H1 (cell line): ENCODE results near the gene KDM6B. TPM values are rescaled to one million over a fixed set of nuclear protein-coding genes. Genes with fewer than 3 reads are reported as not detected.

Experiments
- CTCF ChIA-PET: fragments of 300-600 bp; sonication (Branson Sonifier 250); formaldehyde crosslinking; loops from one replicate; lab custom pipeline; 2021; ENCODE audit not compliant: partially characterized antibody; lab: Charles Lee
- POLR2A ChIA-PET: fragments of 300-600 bp; sonication (Branson Sonifier 250); formaldehyde crosslinking; loops from one replicate; lab custom pipeline; 2021; ENCODE audit warnings: inconsistent platforms; ENCODE audit not compliant: partially characterized antibody; lab: Charles Lee
- DNase-seq, 2 experiments: peaks; one replicate each; pipeline versions ENCODE4 v3.0.0 to v3.0.0-alpha.2; 2010 to 2022; ENCODE audit warnings: low spot score in 2 of 2, low read depth in 1 of 2, mixed read lengths in 1 of 2
- FAIRE-seq: peaks from 2 replicates; lab custom pipeline; 2011; peaks lifted over from hg19 to GRCh38; lab: Jason Lieb, UNC
- H2AFZ ChIP-seq: 2 replicates; pipeline ENCODE4 v1.8.1; 2012; ENCODE audit warnings: low read length, inconsistent platforms
- H2AK5ac ChIP-seq: 2 replicates; pipeline ENCODE4 v1.6.1; 2013; ENCODE audit warnings: low read depth, low read length
- H2BK120ac ChIP-seq: replicated peaks from 2 replicates; pipeline ENCODE3; 2013; ENCODE audit warnings: low read depth, low read length, inconsistent platforms
- H2BK12ac ChIP-seq: 2 replicates; pipeline ENCODE4 v1.6.1; 2013; ENCODE audit warnings: low read depth, low read length
- H2BK15ac ChIP-seq: 2 replicates; pipeline ENCODE4 v1.6.1; 2013; ENCODE audit warnings: low read length
- H2BK20ac ChIP-seq: 2 replicates; pipeline ENCODE4 v1.6.1; 2013; ENCODE audit warnings: low read length
- H2BK5ac ChIP-seq: 2 replicates; pipeline ENCODE4 v1.6.1; 2013; ENCODE audit warnings: low read depth, low read length
- H3K14ac ChIP-seq: 2 replicates; pipeline ENCODE4 v1.6.1; 2013; ENCODE audit warnings: inconsistent platforms; ENCODE audit not compliant: insufficient read length
- H3K18ac ChIP-seq: 2 replicates; pipeline ENCODE4 v1.6.1; 2013; ENCODE audit warnings: low read length; ENCODE audit errors: extremely low read depth
- H3K23ac ChIP-seq: 2 replicates; pipeline ENCODE4 v1.6.1; 2013; ENCODE audit warnings: inconsistent platforms; ENCODE audit not compliant: insufficient read length
- H3K23me2 ChIP-seq: 2 replicates; pipeline ENCODE4 v1.6.1; 2013; ENCODE audit warnings: low read depth, low read length
- H3K27ac ChIP-seq: 2 replicates; pipeline ENCODE4 v1.6.1; 2011; ENCODE audit warnings: low read depth, low read length, inconsistent platforms
- H3K27me3 ChIP-seq, 4 experiments: replicated peaks in 1 of 4; 1 replicate in 1 of 4; 2 replicates in 3 of 4; pipeline versions ENCODE4 v1.6.1 to v1.8.1; 2011 to 2013; ENCODE audit warnings: low read length in 3 of 4, mild to moderate bottlenecking in 3 of 4, inconsistent platforms in 2 of 4, mixed read lengths in 2 of 4, moderate library complexity in 1 of 4; ENCODE audit not compliant: control insufficient read depth in 3 of 4, insufficient read depth in 3 of 4; ENCODE audit errors: extremely low read depth in 1 of 4
- H3K36me3 ChIP-seq, 4 experiments: 2 replicates each; pipeline versions ENCODE4 v1.6.1 to v1.8.1; 2011 to 2013; ENCODE audit warnings: mild to moderate bottlenecking in 4 of 4, low read length in 3 of 4, moderate library complexity in 2 of 4, control low read depth in 1 of 4, inconsistent platforms in 1 of 4; ENCODE audit not compliant: insufficient read depth in 4 of 4, control insufficient read depth in 2 of 4
- H3K4ac ChIP-seq: replicated peaks from 2 replicates; pipeline ENCODE3; 2013; ENCODE audit warnings: low read length, low read depth, mixed read lengths, inconsistent platforms; ENCODE audit not compliant: insufficient read length
- H3K4me1 ChIP-seq, 4 experiments: replicated peaks in 1 of 4; 1 replicate in 1 of 4; 2 replicates in 3 of 4; pipeline versions ENCODE4 v1.6.1 to v1.8.1; 2011 to 2013; ENCODE audit warnings: low read length in 3 of 4, inconsistent platforms in 2 of 4, mixed read lengths in 1 of 4; ENCODE audit not compliant: insufficient read depth in 4 of 4, control insufficient read depth in 3 of 4
- H3K4me2 ChIP-seq, 2 experiments: 2 replicates each; pipeline versions ENCODE4 v1.6.1 to v1.8.1; 2011 to 2013; ENCODE audit warnings: low read depth in 2 of 2, low read length in 2 of 2, control low read depth in 1 of 2, inconsistent platforms in 1 of 2, mild to moderate bottlenecking in 1 of 2; ENCODE audit not compliant: insufficient read depth in 1 of 2
- H3K4me3 ChIP-seq, 4 experiments: fragments of 200-600, 300-600 bp in 1 of 4; sonication (generic), shearing (Covaris generic), sonication (Bioruptor Twin) in 1 of 4; 2 replicates each; pipeline versions ENCODE4 v1.5.1 to v1.8.1; 2011 to 2016; ENCODE audit warnings: low read length in 4 of 4, low read depth in 3 of 4, control low read depth in 2 of 4, inconsistent platforms in 2 of 4, mild to moderate bottlenecking in 2 of 4, mixed read lengths in 1 of 4, moderate library complexity in 1 of 4; ENCODE audit not compliant: insufficient read depth in 2 of 4; ENCODE audit errors: extremely low read depth in 1 of 4
- H3K56ac ChIP-seq: replicated peaks from 2 replicates; pipeline ENCODE3; 2013; ENCODE audit warnings: low read depth, mild to moderate bottlenecking, mixed read lengths, low read length, inconsistent platforms; ENCODE audit not compliant: insufficient read length
- H3K79me1 ChIP-seq: 2 replicates; pipeline ENCODE4 v1.6.1; 2013; ENCODE audit warnings: low read depth, low read length, control low read depth
- H3K79me2 ChIP-seq, 2 experiments: 2 replicates each; pipeline versions ENCODE4 v1.6.1 to v1.8.1; 2012 to 2013; ENCODE audit warnings: low read length in 2 of 2, mild to moderate bottlenecking in 2 of 2, inconsistent platforms in 1 of 2; ENCODE audit not compliant: insufficient read depth in 2 of 2, control insufficient read depth in 1 of 2
- H3K9ac ChIP-seq, 4 experiments: replicated peaks in 1 of 4; 1 replicate in 1 of 4; 2 replicates in 3 of 4; pipeline versions ENCODE4 v1.6.1 to v1.8.1; 2011 to 2013; ENCODE audit warnings: low read depth in 3 of 4, low read length in 3 of 4, control low read depth in 2 of 4, mild to moderate bottlenecking in 2 of 4, moderate library complexity in 2 of 4, inconsistent platforms in 1 of 4; ENCODE audit errors: extremely low read depth in 1 of 4
- H3K9me3 ChIP-seq, 2 experiments: 2 replicates each; pipeline versions ENCODE4 v1.6.1 to v1.8.1; 2012 to 2013; ENCODE audit warnings: mild to moderate bottlenecking in 2 of 2, moderate library complexity in 2 of 2, control low read depth in 1 of 2, inconsistent platforms in 1 of 2, low read depth in 1 of 2, low read length in 1 of 2, mixed read lengths in 1 of 2; ENCODE audit not compliant: insufficient read depth in 2 of 2
- H4K20me1 ChIP-seq, 2 experiments: replicated peaks in 1 of 2; 2 replicates each; pipeline versions ENCODE3 to v1.8.1; 2011 to 2013; ENCODE audit warnings: inconsistent platforms in 2 of 2, low read length in 2 of 2, mild to moderate bottlenecking in 1 of 2; ENCODE audit not compliant: insufficient read depth in 2 of 2, control insufficient read depth in 1 of 2
- H4K5ac ChIP-seq: 2 replicates; pipeline ENCODE4 v1.6.1; 2013; ENCODE audit warnings: low read length, low read depth, mixed read lengths, inconsistent platforms; ENCODE audit not compliant: insufficient read length
- H4K8ac ChIP-seq: 2 replicates; pipeline ENCODE4 v1.8.0; 2013; ENCODE audit warnings: mild to moderate bottlenecking, moderate library complexity, low read length, inconsistent platforms; ENCODE audit not compliant: insufficient read depth; ENCODE audit errors: extremely low read depth
- H4K91ac ChIP-seq: replicated peaks from 2 replicates; pipeline ENCODE3; 2013; ENCODE audit warnings: low read length, mixed read lengths, inconsistent platforms; ENCODE audit not compliant: insufficient read length
- ATF2 ChIP-seq: IDR thresholded peaks from 2 replicates; pipeline ENCODE4 v1.6.1; 2012; ENCODE audit warnings: low read length, inconsistent platforms
- EGR1 ChIP-seq: IDR thresholded peaks from 2 replicates; pipeline ENCODE4 v1.6.1; 2011; ENCODE audit warnings: low read depth, low read length, borderline replicate concordance
- EP300 ChIP-seq, 2 experiments: IDR thresholded peaks; 1 replicate in 1 of 2; 2 replicates in 1 of 2; pipeline ENCODE4 v1.6.1; 2011 to 2012; ENCODE audit warnings: low read depth in 2 of 2, low read length in 2 of 2, mild to moderate bottlenecking in 2 of 2, borderline replicate concordance in 1 of 2, inconsistent platforms in 1 of 2, moderate library complexity in 1 of 2
- HDAC2 ChIP-seq, 2 experiments: fragments of 300-600 bp in 1 of 2; sonication (generic) in 1 of 2; IDR thresholded peaks; 2 replicates each; pipeline ENCODE4 v1.6.1; 2011 to 2012; ENCODE audit warnings: low read depth in 2 of 2, low read length in 2 of 2, mild to moderate bottlenecking in 2 of 2, moderate library complexity in 2 of 2, borderline replicate concordance in 1 of 2, inconsistent platforms in 1 of 2
- MAX ChIP-seq: IDR thresholded peaks from 2 replicates; pipeline ENCODE4 v1.6.1; 2012; ENCODE audit warnings: inconsistent platforms
- RXRA ChIP-seq: IDR thresholded peaks from 2 replicates; pipeline ENCODE4 v1.6.1; 2011; ENCODE audit warnings: low read depth, mild to moderate bottlenecking, low read length, moderate library complexity; ENCODE audit not compliant: insufficient read depth
- SIX5 ChIP-seq: IDR thresholded peaks from 2 replicates; pipeline ENCODE4 v1.6.1; 2011; ENCODE audit warnings: mild to moderate bottlenecking, low read depth, low read length
- SP4 ChIP-seq: IDR thresholded peaks from 2 replicates; pipeline ENCODE4 v1.6.1; 2012; ENCODE audit warnings: low read length, inconsistent platforms
- WGBS, 2 experiments: shearing (Covaris generic) in 1 of 2; methylation state at CpG; one replicate each; pipeline versions ENCODE4 v1.1.6 to v1.1.7; 2013 to 2015; ENCODE audit warnings: low lambda C conversion rate in 2 of 2, mixed read lengths in 2 of 2, inconsistent platforms in 1 of 2, low coverage in 1 of 2, missing lambda C conversion rate in 1 of 2; ENCODE audit not compliant: insufficient replicate concordance in 2 of 2, insufficient coverage in 1 of 2, insufficient read length in 1 of 2; ENCODE audit errors: extremely low coverage in 1 of 2, missing lambda C conversion rate in 1 of 2; 5-methylcytosine and 5-hydroxymethylcytosine counted together
- polyA plus RNA-seq, 7 experiments: library from polyadenylated mRNA; depleted of rRNA in 3 of 7; stranded (reverse) in 5 of 7; unstranded in 2 of 7; fragments of >200 nt in 5 of 7; fragments of 200-250 nt in 2 of 7; gene quantifications; 1 replicate in 5 of 7; 2 replicates in 1 of 7; 4 replicates in 1 of 7; pipeline versions ENCODE4 v1.2.1 to v1.2.3, GENCODE V29; 2011 to 2013; ENCODE audit warnings: missing spikeins in 2 of 7, mixed read lengths in 2 of 7
- total RNA-seq: library from RNA; stranded (reverse); fragmentation: NEBNext Ultra II Directional; extraction: Animal tissue kit (Norgen Biotek cat#: 25700); gene quantifications from 2 replicates; pipeline ENCODE4 v1.2.1, GENCODE V29; 2021

KDM6B gene
- total and polyA plus RNA-seq, 2 of the 8 experiments (the other 6 are each of a cell fraction or from before 2014, with no cell fraction given): 0.48 to 3.7 TPM

- Histone ChIP-seq H4K20me1 (no peaks in the 10 kb centered on the region), H2BK15ac (no peak overlapping the region), H3K9me3 (no peaks in the 10 kb centered on the region), H3K18ac (no peak overlapping the region), H2BK5ac (no peak overlapping the region), H3K27ac (no peak overlapping the region), H2AFZ (no peak overlapping the region), H4K91ac (no peak overlapping the region), H4K8ac (no peak overlapping the region), H3K27me3 (peaks cover 0 to 2% (median 0%) of the 10 kb centered on the region in 4 experiments; a peak in 2 of 7 replicates), H3K4me3 (no peak overlapping the region), H2BK12ac (no peak overlapping the region), H3K79me1 (no peaks in the 10 kb centered on the region), H3K36me3 (no peaks in the 10 kb centered on the region), H3K56ac (no peak overlapping the region), H4K5ac (no peak overlapping the region), H3K79me2 (no peaks in the 10 kb centered on the region), H3K4ac (no peak overlapping the region), H3K9ac (no peak overlapping the region), H3K23me2 (no peaks in the 10 kb centered on the region), H2AK5ac (no peak overlapping the region), H2BK120ac (no peak overlapping the region), H3K4me2 (no peak overlapping the region), H3K23ac (no peak overlapping the region), H2BK20ac (no peak overlapping the region), H3K4me1 (peaks cover 0 to 5% (median 0%) of the 10 kb centered on the region in 4 experiments; a peak in 1 of 7 replicates), H3K14ac (no peak overlapping the region)
- DNase-seq (no peak), FAIRE-seq (no peak)
- ChIA-PET CTCF (interaction anchor here (0.7 to 1.8 kb wide), 4 partner anchors 10 to 47 kb away, joined by 3 to 8 read pairs (median 4); no protein-coding TSS in a partner anchor), POLR2A (interaction anchor here (1.8 kb wide), 1 partner anchor 103 kb away, joined by 5 read pairs; no protein-coding TSS in a partner anchor)
- no peak for TF ChIP-seq EGR1
- TF ChIP-seq MAX: no peak
- TF ChIP-seq SIX5: no peak
- no peak for TF ChIP-seq RXRA
- TF ChIP-seq SP4: no peak
- TF ChIP-seq HDAC2 (IDR thresholded peaks at IDR 0.05; ENCODE audit: borderline replicate concordance in 1 of 2, low read depth in 2 of 2, low read length in 2 of 2): no peak
- no peak for TF ChIP-seq EP300 (IDR thresholded peaks at IDR 0.05; ENCODE audit: borderline replicate concordance in 1 of 2, low read depth in 2 of 2, low read length in 2 of 2)
- TF ChIP-seq ATF2: no peak
- 97% methylated on average over 5 of the region's 5 CpGs; no CpG with 5 or more reads in 1 of the 2 experiments for WGBS, 2 experiments
Observed at GRCh38 chr17:7790150-7790549, 43.9 kb upstream of the KDM6B start.
